DMS114 treated with DMSO at 0.1 percent for 48 hours (cell line): Measurements from ENCODE around the gene DMRT3.
A peak's percentile ranks its signal among the peaks of the same experiment; 100 is the strongest.
"Not testable (repeated sequence)": the region's sequence is repeated elsewhere in the genome, so short reads cannot be mapped to it uniquely, and the experiment has no call there.

Experiments used
- DNase-seq: peaks from one replicate; lab custom pipeline; 2025; ENCODE audit not compliant: unreplicated experiment; lab: John Stamatoyannopoulos, UW

Gene DMRT3

GRCh38 chr9:998299-999110 lies 22.1 kb downstream of the DMRT3 start:
- not testable (repeated sequence) for DNase-seq

- no peak for DNase-seq
Measured at GRCh38 chr9:1001838-1002237, 25.4 kb downstream of the DMRT3 start.

- DNase-seq, result no peak
Measured at GRCh38 chr9:1002678-1003077, 26.2 kb downstream of the DMRT3 start.

DNA sequence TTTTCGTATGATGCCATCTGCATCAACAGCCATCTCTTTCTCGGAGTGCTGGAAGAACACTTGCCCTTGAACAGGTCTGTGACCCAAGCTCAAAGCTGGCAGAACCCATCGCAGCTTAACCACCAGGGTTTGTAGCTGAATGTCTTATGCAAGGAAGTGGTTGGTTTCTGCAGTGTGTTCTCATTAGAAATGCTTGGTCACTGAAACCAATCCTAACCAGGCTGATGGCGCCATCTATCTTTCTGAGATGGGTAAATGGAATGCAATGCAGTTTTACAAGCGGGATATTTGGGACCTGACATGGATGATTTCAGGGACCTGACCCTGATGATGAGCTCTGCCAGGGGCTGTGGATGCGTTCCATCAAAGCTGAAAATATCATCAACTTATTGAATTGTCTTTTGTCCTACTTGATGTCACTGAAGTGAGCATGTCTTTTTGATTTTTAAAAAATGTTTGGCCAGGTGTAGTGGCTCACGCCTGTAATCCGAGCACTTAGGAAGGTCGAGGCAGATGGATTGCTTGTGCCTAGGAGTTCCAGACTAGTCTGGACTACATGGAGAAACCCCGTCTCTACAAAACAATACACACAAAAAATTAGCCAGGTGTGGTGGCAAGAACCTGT lies 28.7 kb downstream of the DMRT3 start:
- DNase-seq, result peak; percentile 38

DNA sequence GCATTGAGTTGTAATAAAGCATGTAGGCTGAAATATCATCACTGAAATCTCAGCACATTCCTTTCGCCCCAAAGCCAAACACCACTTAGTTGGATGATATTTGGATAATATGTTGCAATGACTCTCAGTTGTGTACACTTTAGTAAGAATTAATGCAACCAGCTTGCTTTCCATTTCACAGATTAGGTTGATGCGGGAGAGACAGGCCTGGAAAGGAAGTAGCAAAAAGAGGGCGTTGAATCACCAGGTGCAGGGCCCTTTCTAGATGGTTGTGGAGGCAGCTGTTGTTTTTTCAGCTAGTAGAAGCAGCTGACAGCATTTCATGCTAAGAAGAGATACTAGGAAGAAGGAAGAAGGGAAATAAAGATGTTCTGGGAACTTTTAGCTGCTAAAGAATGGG lies 30.9 kb downstream of the DMRT3 start:
- no peak for DNase-seq

DNA sequence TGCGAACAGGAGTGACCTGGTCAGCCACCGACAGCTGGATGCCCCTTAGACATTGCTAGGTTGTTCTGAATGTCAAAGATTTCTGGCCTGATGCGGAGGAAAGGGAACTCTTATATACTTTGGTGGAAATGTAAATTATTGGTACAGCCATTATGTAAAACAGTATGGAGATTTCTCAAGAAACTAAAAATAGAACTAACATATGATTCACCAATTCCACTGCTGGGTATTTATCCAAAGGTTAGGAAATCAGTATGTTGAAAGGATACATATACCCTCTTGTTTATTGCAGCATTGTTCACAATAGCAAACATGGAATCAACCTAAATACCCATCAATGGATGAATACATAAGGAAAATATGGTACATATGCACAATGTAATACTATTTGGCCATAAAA lies 31.8 kb downstream of the DMRT3 start:
- no peak for DNase-seq

DNA sequence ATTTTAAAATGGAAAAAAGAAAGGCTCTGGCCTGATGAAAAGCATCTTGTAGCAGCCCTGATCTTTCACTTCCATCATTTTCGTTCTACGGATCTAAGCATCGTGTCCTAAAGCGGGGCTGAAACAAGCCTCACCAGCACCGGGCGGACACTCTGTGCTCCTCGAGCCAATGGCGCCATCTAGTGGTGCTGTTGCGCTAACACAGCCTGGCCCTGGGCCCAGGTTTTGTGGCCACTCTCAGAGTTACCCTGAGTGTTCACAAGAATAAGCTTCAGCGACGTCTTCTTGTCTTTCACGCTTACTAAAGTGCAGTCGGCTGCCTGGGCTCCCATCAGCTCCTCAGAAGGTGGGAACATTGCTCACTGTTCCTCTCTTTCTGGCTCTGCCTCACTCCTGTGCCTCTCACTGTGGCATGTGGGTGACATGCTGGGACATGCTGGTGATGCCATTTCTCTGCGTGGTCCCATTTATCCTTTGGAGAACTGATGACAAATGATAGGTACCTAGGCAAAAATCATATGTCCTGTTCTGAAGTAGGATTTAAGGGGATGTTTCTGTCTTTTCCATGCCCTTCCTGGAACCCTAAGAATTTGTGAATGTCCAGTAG lies 32.7 kb downstream of the DMRT3 start:
- peak; percentile 24 for DNase-seq

DNA sequence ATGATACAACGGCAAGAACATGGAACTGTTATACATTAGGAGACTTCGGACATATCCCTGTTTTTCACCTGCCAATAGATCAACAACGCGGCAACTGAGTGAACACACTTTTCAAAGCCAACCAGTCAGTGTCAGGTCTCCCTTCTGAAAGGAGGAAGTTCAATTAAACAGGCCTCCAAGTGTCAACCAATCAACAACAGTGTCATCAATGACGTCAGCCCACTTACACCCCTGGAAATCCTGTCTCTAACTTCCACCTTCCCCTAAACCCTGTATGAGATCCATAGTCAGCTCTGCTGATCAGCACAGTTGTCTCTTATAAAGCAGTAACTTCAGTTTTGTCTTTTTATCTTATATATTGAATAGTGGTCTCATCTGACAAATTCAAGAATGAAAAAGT lies 36.6 kb downstream of the DMRT3 start:
- DNase-seq, result no peak

DNA sequence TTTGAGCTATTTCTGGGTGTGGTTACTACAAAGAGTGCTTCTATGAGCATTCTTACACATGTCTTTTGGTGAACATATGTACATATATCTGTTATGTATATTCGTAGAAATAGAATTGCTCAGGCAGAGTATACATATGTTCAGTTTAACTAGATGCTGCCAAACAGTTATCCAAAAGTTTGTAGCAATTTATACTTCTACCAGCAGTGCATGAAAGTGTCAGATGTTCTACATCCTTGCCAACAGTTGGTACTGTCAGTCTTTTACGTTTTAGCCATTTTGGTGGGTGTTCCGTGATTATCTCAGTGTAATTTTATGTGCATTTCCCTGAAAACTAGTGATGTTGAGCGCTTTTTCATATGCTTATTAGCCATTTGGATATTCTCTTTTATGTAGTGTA lies 37.8 kb downstream of the DMRT3 start:
- no peak for DNase-seq

GRCh38 chr9:1014640-1015039 lies 38.2 kb downstream of the DMRT3 start:
- no peak for DNase-seq

- DNase-seq, result no peak
Measured at GRCh38 chr9:1018121-1018520, 41.7 kb downstream of the DMRT3 start.

DNA sequence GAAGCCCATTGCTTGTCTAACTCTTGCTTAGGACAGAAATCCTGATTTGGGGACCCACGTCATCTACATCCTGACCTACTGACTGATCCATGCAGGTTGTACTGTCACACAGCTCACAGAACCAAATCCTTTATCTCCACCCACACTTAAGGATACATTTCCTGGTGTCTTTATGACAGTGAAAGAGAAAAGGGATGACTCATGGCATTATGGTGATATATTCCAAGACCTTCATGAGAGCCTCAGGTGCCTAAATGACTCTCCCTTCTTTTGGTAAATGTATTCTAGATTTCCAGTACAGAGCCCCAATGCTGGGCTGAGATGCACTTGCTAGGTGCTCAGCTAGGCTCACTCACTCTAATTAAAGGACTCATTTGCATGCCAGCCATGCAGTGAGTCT lies 47.7 kb downstream of the DMRT3 start:
- DNase-seq, result no peak

GRCh38 chr9:1025131-1025530 lies 48.7 kb downstream of the DMRT3 start:
- DNase-seq, result no peak

GRCh38 chr9:1026219-1026618 lies 49.8 kb downstream of the DMRT3 start:
- DNase-seq, result no peak

DNA sequence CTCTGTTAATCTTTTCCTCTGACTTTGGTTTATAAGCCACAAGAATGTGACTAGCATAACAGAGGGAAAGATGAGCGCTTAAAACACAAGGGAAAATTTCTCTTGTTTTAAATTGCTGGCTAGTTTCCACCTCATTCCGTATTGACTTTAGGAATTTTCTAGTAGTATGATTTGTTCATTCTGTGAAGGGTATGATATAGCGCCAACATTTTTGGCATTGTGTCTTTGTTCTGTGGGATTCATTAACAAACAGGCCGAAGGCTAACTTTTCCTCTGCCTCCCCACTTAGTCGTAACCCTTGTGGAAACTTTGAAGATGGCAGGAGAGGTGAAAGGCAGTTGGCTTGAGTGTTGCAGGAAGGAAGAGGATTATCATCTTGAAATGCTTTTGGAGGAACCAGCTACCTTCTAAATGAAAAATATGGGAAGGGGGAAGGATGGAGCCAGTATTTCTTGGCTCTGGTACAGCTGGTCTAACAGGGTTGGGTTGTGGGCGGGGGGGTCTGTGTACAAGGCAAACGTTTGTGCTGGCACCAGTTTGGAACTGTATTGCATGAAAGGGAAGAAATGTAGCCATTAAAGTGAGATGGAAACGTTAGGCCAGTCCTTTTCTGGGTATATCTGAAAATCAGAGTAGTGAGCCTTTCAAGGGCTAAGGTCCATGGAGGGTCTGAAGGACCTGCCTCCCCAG lies 52.2 kb downstream of the DMRT3 start:
- DNase-seq, result no peak

DNA sequence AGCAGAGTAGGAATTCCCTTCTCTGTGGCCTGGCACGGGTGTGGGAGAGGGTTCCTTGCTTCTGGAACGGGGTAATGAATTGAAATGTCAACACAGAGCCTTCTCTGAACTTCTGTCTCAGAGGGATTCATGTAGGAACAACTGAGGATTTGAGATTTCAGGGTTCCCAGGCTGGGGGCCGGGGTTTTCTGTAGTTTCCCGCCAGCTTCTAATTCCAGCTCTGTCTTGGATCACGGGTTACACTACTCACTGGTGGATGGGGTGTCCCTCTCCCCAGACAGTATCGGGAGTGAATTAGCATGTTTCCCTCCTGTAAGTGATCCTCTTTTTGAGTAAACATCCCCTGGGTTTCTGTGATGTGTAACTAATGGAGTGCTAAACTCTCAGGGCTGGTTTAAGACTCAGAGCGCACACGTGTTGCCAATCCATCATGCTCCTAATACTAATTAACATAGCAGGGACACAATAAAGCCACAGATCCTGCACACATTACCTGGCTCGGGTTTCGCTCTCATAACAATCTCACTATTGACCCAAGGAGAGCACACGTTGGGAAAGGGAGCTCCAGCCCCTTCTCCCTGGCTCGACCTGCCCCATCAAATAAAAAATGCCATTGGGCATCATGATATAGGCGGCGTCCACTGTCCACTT lies 55.6 kb downstream of the DMRT3 start:
- DNase-seq, result no peak

- no peak for DNase-seq
Measured at GRCh38 chr9:1034271-1034670, 57.8 kb downstream of the DMRT3 start.

GRCh38 chr9:1039589-1039988 lies 63.1 kb downstream of the DMRT3 start:
- DNase-seq, result no peak
